Fibroblast of lung (primary cell): ENCODE measurements around the gene LAMTOR5.

Source experiments
- EZH2 ChIP-seq: IDR thresholded peaks from 2 replicates; pipeline ENCODE4 v1.5.1; 2012; ENCODE audit warnings: low read length, control low read depth, mild to moderate bottlenecking; ENCODE audit errors: missing control alignments
- TF ChIP-seq, protein P1 (sequence below), 2 donors: IDR thresholded peaks in 1 of 2; conservative IDR thresholded peaks in 1 of 2; 1 replicate in 1 of 2; 2 replicates in 1 of 2; pipeline ENCODE4 v1.5.1; 2011 to 2012; ENCODE audit warnings: low read length in 2 of 2, control low read depth in 1 of 2, inconsistent platforms in 1 of 2, low read depth in 1 of 2, mild to moderate bottlenecking in 1 of 2

- TF ChIP-seq, protein P1, sequence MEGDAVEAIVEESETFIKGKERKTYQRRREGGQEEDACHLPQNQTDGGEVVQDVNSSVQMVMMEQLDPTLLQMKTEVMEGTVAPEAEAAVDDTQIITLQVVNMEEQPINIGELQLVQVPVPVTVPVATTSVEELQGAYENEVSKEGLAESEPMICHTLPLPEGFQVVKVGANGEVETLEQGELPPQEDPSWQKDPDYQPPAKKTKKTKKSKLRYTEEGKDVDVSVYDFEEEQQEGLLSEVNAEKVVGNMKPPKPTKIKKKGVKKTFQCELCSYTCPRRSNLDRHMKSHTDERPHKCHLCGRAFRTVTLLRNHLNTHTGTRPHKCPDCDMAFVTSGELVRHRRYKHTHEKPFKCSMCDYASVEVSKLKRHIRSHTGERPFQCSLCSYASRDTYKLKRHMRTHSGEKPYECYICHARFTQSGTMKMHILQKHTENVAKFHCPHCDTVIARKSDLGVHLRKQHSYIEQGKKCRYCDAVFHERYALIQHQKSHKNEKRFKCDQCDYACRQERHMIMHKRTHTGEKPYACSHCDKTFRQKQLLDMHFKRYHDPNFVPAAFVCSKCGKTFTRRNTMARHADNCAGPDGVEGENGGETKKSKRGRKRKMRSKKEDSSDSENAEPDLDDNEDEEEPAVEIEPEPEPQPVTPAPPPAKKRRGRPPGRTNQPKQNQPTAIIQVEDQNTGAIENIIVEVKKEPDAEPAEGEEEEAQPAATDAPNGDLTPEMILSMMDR (conservative IDR thresholded peaks at IDR 0.05 in 1 of 2, IDR thresholded peaks at IDR 0.05 in 1 of 2; ENCODE audit: low read depth in 1 of 2, low read length in 2 of 2): no peak
- no peak for TF ChIP-seq EZH2
These were observed 3.1 kb downstream of the LAMTOR5 start for GRCh38 chr1:110404401-110404800.
